GM15510 (cell line): ENCODE data around the gene MAP3K1.

Experiments
- POLR2A ChIP-seq: IDR thresholded peaks from 3 replicates; pipeline ENCODE4 v1.6.1; 2011; ENCODE audit warnings: borderline replicate concordance; ENCODE audit not compliant: insufficient read length; ENCODE audit errors: extremely low read depth

The MAP3K1 gene

GRCh38 chr5:56853698-56854097, 38.3 kb downstream of the MAP3K1 start:
- no peak for TF ChIP-seq POLR2A

DNA sequence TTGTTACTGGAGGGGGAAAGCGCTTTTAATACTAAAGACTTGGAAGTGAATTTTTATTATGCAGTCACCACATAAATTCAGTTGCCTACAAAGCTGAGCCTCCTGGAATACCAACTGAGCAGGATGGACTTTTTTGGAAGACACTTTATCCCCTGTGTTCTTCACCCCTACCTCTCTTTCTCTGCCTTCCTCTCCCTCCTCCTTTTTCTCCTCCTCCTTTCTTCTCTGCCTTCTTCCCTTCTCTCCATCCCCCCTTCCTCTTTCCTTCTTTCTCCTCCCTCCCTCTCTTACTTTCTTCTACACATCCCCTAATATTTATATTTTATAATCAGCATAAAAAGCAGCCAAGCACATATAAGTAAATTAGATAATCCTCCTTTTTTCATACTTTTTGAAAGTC, 39.6 kb downstream of the MAP3K1 start:
- no peak for TF ChIP-seq POLR2A

GRCh38 chr5:56856541-56857178, 41.3 kb downstream of the MAP3K1 start:
- TF ChIP-seq POLR2A, result no peak

DNA sequence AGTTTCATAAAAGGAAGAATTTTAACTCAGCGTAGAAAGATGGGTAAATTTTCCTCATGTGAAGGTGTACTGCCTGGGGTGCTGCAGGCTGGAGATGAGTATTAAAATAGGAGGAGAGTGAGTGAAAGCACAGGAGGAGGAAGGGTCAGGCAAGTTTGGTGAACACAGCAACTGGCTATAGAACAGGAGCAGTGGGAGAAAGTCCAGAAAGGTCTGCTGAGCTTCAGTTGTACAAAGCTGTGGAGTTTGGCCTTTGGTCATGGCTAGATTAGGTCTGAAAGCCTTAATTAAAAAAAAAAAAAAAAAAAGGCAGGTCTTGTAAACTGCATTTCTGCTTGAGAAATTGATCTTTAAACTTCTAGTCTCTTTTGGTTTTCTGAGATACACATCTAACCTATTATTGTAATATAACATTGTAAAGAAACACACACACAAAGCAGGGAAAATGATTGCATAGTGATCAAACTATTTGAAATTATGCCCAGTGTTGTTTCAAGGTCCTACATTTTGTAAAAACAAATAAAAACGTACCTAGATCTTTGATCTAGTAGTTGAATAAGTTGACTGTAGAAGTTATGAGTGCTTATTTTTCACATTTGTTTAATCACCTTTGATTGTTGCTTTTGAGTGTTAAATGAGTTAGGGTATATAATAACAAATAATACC, 43.6 kb downstream of the MAP3K1 start:
- TF ChIP-seq POLR2A, result no peak

DNA sequence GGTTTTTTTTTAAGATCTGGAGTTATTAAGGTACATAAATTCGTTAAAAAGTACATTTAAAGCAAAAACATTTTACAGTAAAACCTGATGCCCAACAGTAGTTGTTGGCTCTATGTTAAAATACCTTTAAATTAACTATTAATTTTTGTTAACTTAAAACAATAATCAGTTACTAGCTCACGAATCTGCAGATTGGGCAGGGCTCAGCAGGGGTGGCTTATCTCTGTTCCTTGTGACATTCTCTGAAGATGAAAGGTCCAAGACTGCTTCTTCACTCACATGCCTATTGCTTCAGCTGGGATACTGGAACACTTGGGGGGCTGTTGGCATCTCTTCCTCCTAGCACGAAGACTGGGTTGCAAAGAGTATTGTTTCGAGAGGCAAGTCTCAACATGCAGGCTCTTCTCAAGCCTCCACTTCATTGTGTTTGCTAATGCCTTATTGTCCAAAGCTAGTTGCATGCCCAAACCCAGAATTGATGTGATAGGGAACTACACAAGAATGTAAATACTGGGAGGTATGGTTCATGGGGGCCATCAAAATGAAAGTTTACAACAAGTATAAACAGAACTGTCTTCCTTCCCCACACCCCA, 46.6 kb downstream of the MAP3K1 start:
- no peak for TF ChIP-seq POLR2A

DNA sequence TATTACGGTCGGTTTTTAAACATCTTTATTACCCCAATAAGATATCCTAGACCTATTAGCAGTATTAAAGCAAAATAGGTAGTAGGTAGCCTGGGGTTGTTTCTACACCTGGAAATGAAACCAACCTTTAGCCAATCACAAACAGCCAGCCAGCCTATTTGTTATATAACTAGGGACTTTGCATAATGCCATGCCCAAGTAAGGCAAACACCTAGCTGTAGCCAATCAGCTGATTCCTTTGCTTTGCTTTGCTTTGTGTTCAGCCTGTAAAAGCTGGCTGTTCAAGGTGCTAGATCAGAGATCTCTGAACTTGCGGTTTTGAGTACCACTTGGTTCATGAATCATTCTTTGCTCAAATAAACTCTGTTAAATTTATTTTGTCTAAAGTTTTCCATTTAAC, 47.6 kb downstream of the MAP3K1 start:
- TF ChIP-seq POLR2A, result no peak

- TF ChIP-seq POLR2A, result no peak
These were observed 56.4 kb downstream of the MAP3K1 start for GRCh38 chr5:56871777-56872176.

DNA sequence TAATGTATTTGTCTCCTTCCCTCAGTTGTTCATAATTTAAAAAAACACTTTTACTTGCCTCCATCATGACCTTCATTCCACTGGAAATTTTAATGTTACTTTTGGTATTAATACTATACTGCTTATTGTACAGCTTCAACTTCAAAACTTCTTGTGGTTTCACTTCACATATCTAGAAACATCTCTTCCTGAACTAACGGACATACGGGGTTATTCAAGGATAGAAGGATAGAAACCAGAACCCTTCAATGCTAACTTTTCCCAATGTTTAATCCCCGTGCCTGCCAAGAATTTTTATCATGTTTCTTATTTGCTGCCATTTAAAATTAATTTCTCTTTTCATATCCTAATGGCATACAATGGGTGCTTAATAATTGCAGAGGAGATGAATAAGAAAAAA, 57.7 kb downstream of the MAP3K1 start:
- TF ChIP-seq POLR2A, result no peak

- no peak for TF ChIP-seq POLR2A
These were observed 61.0 kb downstream of the MAP3K1 start for GRCh38 chr5:56876327-56876726.

GRCh38 chr5:56881571-56881970, 66.2 kb downstream of the MAP3K1 start:
- no peak for TF ChIP-seq POLR2A

DNA sequence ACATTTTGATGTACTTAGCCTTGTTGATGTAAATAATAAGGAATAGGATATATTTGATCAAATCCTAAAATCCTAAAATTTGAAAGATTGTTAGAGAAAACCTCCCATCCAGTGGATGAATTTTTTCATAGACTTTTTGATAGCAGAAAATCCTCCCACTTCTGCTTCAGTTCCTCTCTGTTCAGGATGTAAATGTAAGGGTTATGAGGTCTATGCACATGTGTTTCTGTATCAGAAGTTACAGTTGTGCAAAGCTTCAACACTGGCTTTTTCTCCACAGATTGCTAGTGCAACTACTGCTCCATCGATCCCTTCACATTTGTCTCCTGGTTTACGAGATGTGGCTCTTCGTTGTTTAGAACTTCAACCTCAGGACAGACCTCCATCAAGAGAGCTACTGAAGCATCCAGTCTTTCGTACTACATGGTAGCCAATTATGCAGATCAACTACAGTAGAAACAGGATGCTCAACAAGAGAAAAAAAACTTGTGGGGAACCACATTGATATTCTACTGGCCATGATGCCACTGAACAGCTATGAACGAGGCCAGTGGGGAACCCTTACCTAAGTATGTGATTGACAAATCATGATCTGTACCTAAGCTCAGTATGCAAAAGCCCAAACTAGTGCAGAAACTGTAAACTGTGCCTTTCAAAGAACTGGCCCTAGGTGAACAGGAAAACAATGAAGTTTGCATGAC, 78.1 kb downstream of the MAP3K1 start:
- no peak for TF ChIP-seq POLR2A

DNA sequence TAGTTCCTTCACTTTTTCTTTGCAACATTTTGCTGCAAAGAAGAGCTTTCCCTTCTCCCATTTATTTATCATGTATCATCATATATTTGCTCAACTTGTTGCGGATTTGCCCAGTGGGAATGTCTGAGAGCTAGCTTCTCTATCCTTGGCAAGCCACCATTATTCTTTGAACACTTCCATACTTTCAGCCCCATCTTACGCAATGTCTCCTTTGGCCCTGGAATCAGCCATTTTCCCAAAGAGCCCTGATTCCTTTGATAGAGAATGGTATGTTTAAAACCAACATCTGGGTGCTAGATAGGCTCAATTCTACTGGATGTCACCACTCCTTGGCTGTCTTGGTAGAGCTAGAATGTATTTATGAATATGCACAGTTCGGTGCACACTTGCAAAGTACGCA, 81.4 kb downstream of the MAP3K1 start:
- TF ChIP-seq POLR2A, result no peak

- TF ChIP-seq POLR2A, result no peak
These were observed 82.9 kb downstream of the MAP3K1 start for GRCh38 chr5:56898213-56898612.

- no peak for TF ChIP-seq POLR2A
These were observed 85.0 kb downstream of the MAP3K1 start for GRCh38 chr5:56900395-56900794.

DNA sequence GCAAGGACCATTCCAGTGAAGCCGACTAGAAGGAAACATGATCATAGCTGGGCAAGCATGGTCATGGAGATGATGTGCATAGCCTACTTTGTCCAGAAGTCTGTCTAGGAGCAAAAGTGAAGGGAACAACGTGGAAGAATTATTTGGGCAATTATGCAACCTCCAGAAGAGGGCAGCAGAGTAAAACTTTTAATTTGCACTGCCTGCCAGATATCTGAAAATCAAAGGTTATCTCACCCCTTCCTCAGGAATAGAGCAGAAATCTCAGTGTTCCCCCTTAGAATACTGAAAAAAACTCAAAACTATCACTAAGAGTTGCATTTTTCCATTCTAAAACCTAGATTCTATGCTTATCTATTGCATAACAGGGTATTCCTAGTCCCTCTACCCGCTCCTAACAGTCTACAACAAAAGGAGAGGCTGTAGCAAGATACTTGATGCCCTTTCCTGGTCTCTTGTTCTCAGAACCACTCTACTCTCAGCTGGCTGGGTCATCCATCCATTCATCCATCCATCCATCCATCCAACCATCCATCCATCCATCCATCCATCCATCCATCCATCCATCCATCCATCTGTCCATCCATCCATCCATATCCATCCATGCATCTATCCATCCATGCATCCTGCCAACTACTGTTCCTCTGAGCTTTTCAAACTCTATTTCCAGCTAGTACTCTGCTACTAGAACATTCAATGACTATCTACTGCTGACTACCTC, 85.7 kb downstream of the MAP3K1 start:
- TF ChIP-seq POLR2A, result no peak

DNA sequence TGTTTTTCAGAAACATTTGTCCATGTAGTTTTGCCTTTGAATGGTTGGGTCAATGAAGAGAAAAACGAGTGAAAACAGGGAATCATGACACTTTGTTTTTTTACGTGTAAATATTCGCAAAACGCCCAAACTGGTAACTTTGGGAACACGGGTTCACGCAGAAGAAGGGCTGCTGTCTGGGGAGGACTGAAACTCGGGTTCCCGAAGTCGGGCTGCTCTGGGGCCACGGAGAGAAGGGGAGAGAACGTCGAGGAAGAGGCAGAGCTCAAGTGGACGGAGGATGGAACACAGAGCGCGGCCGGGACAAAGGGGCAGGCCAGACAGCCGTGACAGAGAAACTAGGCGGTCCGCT, 93.6 kb downstream of the MAP3K1 start:
- no peak for TF ChIP-seq POLR2A
